HepG2 (cell line): ENCODE data around the gene TMEM271. TPM values are rescaled to one million over a fixed set of nuclear protein-coding genes. Genes with fewer than 3 reads are reported as not detected.

Source experiments
- ATAC-seq: fragments of 200-7000 bp; cut with Tn5 transposase; 3 replicates; pipeline ENCODE4 v1.9.1; 2020; ENCODE audit warnings: mild to moderate bottlenecking, moderate library complexity
- BruUV-seq: library from RNA; stranded (reverse); fragments of 400-500 nt; replicated peaks from 2 replicates; lab custom pipeline; 2021; lab: Mats Ljungman, UMichigan
- CTCF ChIA-PET: fragments of 300-600 bp; formaldehyde crosslinking; extraction: SDS; loops from one replicate; lab custom pipeline; 2021; ENCODE audit warnings: low total read pairs, inconsistent platforms, low intra/inter-chr PET ratio; lab: Yijun Ruan, JAX
- POLR2A ChIA-PET: fragments of 350-600 bp; sonication (Branson Sonifier 250); formaldehyde crosslinking; loops from one replicate; lab custom pipeline; 2020; ENCODE audit warnings: antibody characterized with exemption, inconsistent platforms; lab: Yijun Ruan, JAX
- DNase-seq: peaks from one replicate; pipeline ENCODE4 v3.0.0-alpha.2; 2015; ENCODE audit warnings: low spot score
- FAIRE-seq: peaks from 3 replicates; lab custom pipeline; 2011; peaks lifted over from hg19 to GRCh38; lab: Jason Lieb, UNC
- H2AFZ ChIP-seq: one replicate; pipeline ENCODE4 v1.6.1; 2011; ENCODE audit warnings: low read length, inconsistent platforms
- H3K27ac ChIP-seq: fragments of 300-600 bp; 3 replicates; pipeline ENCODE4 v1.8.0; 2011; ENCODE audit warnings: mixed run types, mild to moderate bottlenecking, mixed read lengths, low read length, inconsistent platforms; ENCODE audit not compliant: insufficient read depth; ENCODE audit errors: extremely low read length
- H3K27me3 ChIP-seq, 2 experiments: fragments of 200-600 bp in 1 of 2; 2 replicates in 1 of 2; 3 replicates in 1 of 2; pipeline versions ENCODE4 v1.6.0 to v1.8.0; 2011; ENCODE audit warnings: low read length in 2 of 2, mild to moderate bottlenecking in 2 of 2, moderate library complexity in 2 of 2, inconsistent platforms in 1 of 2; ENCODE audit not compliant: insufficient read depth in 2 of 2, control insufficient read depth in 1 of 2
- H3K36me3 ChIP-seq, 2 experiments: fragments of 200-600 bp in 1 of 2; replicated peaks in 1 of 2; 2 replicates in 1 of 2; 3 replicates in 1 of 2; pipeline versions ENCODE4 v1.5.1 to v1.8.0; 2011; ENCODE audit warnings: low read length in 2 of 2, inconsistent platforms in 1 of 2; ENCODE audit not compliant: insufficient read depth in 2 of 2, control insufficient read depth in 1 of 2
- H3K4me1 ChIP-seq: 2 replicates; pipeline ENCODE4 v1.5.1; 2012; ENCODE audit warnings: low read length, inconsistent platforms; ENCODE audit not compliant: insufficient read depth
- H3K4me2 ChIP-seq: 2 replicates; pipeline ENCODE4 v1.6.0; 2011; ENCODE audit warnings: low read depth, low read length, inconsistent platforms
- H3K4me3 ChIP-seq, 3 experiments: fragments of 200-600 bp in 1 of 3; sonication (generic), shearing (Covaris generic) in 1 of 3; replicated peaks in 1 of 3; 2 replicates each; pipeline ENCODE4 v1.5.1; 2011 to 2016; ENCODE audit warnings: low read length in 3 of 3, inconsistent platforms in 2 of 3, low read depth in 2 of 3, mild to moderate bottlenecking in 2 of 3, control low read depth in 1 of 3, mixed read lengths in 1 of 3; ENCODE audit not compliant: insufficient read depth in 1 of 3
- H3K79me2 ChIP-seq: one replicate; pipeline ENCODE4 v1.6.1; 2011; ENCODE audit warnings: low read length, inconsistent platforms; ENCODE audit not compliant: insufficient read depth
- H3K9ac ChIP-seq: 2 replicates; pipeline ENCODE4 v1.6.0; 2011; ENCODE audit warnings: mild to moderate bottlenecking, low read depth, low read length, inconsistent platforms; ENCODE audit not compliant: insufficient read depth
- H3K9me3 ChIP-seq: 2 replicates; pipeline ENCODE4 v1.5.1; 2012; ENCODE audit warnings: mild to moderate bottlenecking, low read length
- H4K20me1 ChIP-seq: 2 replicates; pipeline ENCODE4 v1.6.0; 2011; ENCODE audit warnings: inconsistent platforms, mild to moderate bottlenecking, low read length, moderate library complexity; ENCODE audit not compliant: insufficient read depth
- FOXM1 ChIP-seq: sonication (generic); formaldehyde crosslinking; IDR thresholded peaks from 2 replicates; pipeline ENCODE4 v1.5.0; 2020; ENCODE audit warnings: missing genetic modification reagents
- IRF2 ChIP-seq: IDR thresholded peaks from 2 replicates; pipeline ENCODE4 v1.6.1; 2018; ENCODE audit warnings: missing genetic modification reagents, missing compliant biosample characterization
- LCORL ChIP-seq, 2 experiments: fragments of 450-650 bp in 1 of 2; sonication (generic) in 1 of 2; formaldehyde crosslinking in 1 of 2; IDR thresholded peaks; 2 replicates each; pipeline versions ENCODE4 v1.5.0 to v1.6.1; 2017 to 2020; ENCODE audit warnings: antibody characterized with exemption in 1 of 2, missing genetic modification reagents in 1 of 2
- MLXIP ChIP-seq: sonication (generic); formaldehyde crosslinking; IDR thresholded peaks from 2 replicates; pipeline ENCODE4 v1.9.0; 2021; ENCODE audit warnings: missing genetic modification reagents, borderline replicate concordance
- POLR2A ChIP-seq, 2 experiments: IDR thresholded peaks; 2 replicates each; pipeline ENCODE4 v1.6.1; 2011; ENCODE audit warnings: low read depth in 2 of 2, low read length in 2 of 2, mild to moderate bottlenecking in 1 of 2, moderate library complexity in 1 of 2; ENCODE audit not compliant: insufficient read depth in 1 of 2
- POLR2AphosphoS5 ChIP-seq: IDR thresholded peaks from 2 replicates; pipeline ENCODE4 v1.6.1; 2012; ENCODE audit warnings: low read depth, low read length
- SRSF1 ChIP-seq: fragments of 200-400 bp; formaldehyde crosslinking; optimal IDR thresholded peaks from 2 replicates; pipeline ENCODE3; 2017; ENCODE audit warnings: mild to moderate bottlenecking, low read depth, low read length, moderate library complexity
- TCF7 ChIP-seq: sonication (generic); IDR thresholded peaks from 2 replicates; pipeline ENCODE4 v1.6.1; 2016; ENCODE audit warnings: antibody characterized with exemption, low read depth
- ZNF407 ChIP-seq: sonication (generic); formaldehyde crosslinking; IDR thresholded peaks from one replicate; pipeline ENCODE4 v1.5.1; 2020; ENCODE audit warnings: mild to moderate bottlenecking, missing genetic modification reagents; ENCODE audit errors: not compliant biosample characterization
- ZNF605 ChIP-seq: sonication (generic); formaldehyde crosslinking; IDR thresholded peaks from 2 replicates; pipeline ENCODE4 v1.8.0; 2022; ENCODE audit warnings: mild to moderate bottlenecking, missing genetic modification reagents
- ZNF816 ChIP-seq: sonication (generic); formaldehyde crosslinking; IDR thresholded peaks from 2 replicates; pipeline ENCODE4 v1.8.0; 2022; ENCODE audit warnings: missing genetic modification reagents, mild to moderate bottlenecking, borderline replicate concordance
- ZNF883 ChIP-seq: sonication (generic); formaldehyde crosslinking; IDR thresholded peaks from 2 replicates; pipeline ENCODE4 v1.5.1; 2020; ENCODE audit warnings: mild to moderate bottlenecking, missing genetic modification reagents; ENCODE audit errors: not compliant biosample characterization
- WGBS: methylation state at CpG from one replicate; pipeline ENCODE4 v1.1.6; 2017; ENCODE audit warnings: low lambda C conversion rate; 5-methylcytosine and 5-hydroxymethylcytosine counted together
- in situ Hi-C: cut with HindIII; loops from 2 replicates; pipeline ENCODE4 v1.10.0; 2017; ENCODE audit warnings: low pct_unique_long_range_greater_than_20kb; ENCODE audit not compliant: extremely low pct_ligation_motif_present
- intact Hi-C: fragments of 100-400 bp; cut with micrococcal nuclease; formaldehyde crosslinking; loops from one replicate; pipeline ENCODE4 v1.10.0; 2022; ENCODE audit not compliant: unreplicated experiment
- polyA plus RNA-seq, 8 experiments: library from polyadenylated mRNA; depleted of rRNA in 3 of 8; stranded (reverse) in 7 of 8; unstranded in 1 of 8; fragments of >200 nt; fragmentation: Illumina TruSeq in 4 of 8; extraction: Trizol in 4 of 8; gene quantifications; 2 replicates each; pipeline versions ENCODE4 v1.2.1 to v1.2.3, GENCODE V29; 2011 to 2016; ENCODE audit warnings: low read depth in 4 of 8, missing spikeins in 1 of 8, mixed read lengths in 1 of 8; ENCODE audit not compliant: insufficient read depth in 1 of 8
- total RNA-seq, 5 experiments: library from RNA; depleted of rRNA; stranded (reverse); fragments of >200 nt; fragmentation: Illumina TruSeq; extraction: Trizol; gene quantifications; 2 replicates each; pipeline ENCODE4 v1.2.3, GENCODE V29; 2016; ENCODE audit warnings: low read depth in 1 of 5

The TMEM271 gene
- total and polyA plus RNA-seq, 2 of the 13 experiments (the other 11 are each of a cell fraction or from before 2014, with no cell fraction given): not detected

GRCh38 chr4:605702-606425 lies 29.8 kb upstream of the TMEM271 start:
- intact Hi-C loops: loop anchor here (10.0 kb wide), 1 partner anchor 111 kb away; the partner anchor contains the start of genes PIGG and ZNF721
- Histone ChIP-seq H3K9ac (no peak overlapping the region), H3K79me2 (no peaks in the 10 kb centered on the region), H3K4me1 (no peaks in the 10 kb centered on the region), H3K4me2 (no peak overlapping the region), H4K20me1 (no peaks in the 10 kb centered on the region), H3K36me3 (no peaks in the 10 kb centered on the region), H3K9me3 (peaks cover 5% of the 10 kb centered on the region; the same call in 1 of the 2 replicates), H2AFZ (no peak overlapping the region), H3K4me3 (no peak overlapping the region), H3K27ac (no peak overlapping the region), H3K27me3 (peaks cover 11 to 63% of the 10 kb centered on the region in 2 experiments)
- in situ Hi-C loops: no loop called here
- CTCF ChIA-PET: no interaction called here
- POLR2A ChIA-PET: no interaction called here
- ATAC-seq (no peak), FAIRE-seq (no peak), DNase-seq (no peak)
- no TSS peak for BruUV-seq
- no peak for TF ChIP-seq ZNF816 (CRISPR knock-in tag)
- no peak for TF ChIP-seq FOXM1
- TF ChIP-seq LCORL (IDR thresholded peaks at IDR 0.05): no peak
- no peak for TF ChIP-seq LCORL (CRISPR knock-in tag; IDR thresholded peaks at IDR 0.05)
- TF ChIP-seq TCF7: no peak
- TF ChIP-seq ZNF883 (CRISPR knock-in tag): no peak
- TF ChIP-seq ZNF605 (CRISPR knock-in tag): no peak
- no peak for TF ChIP-seq POLR2AphosphoS5
- no peak for TF ChIP-seq SRSF1
- TF ChIP-seq MLXIP (CRISPR knock-in tag): no peak
- TF ChIP-seq POLR2A (IDR thresholded peaks at IDR 0.05; ENCODE audit: insufficient read depth in 1 of 2, low read depth in 2 of 2, low read length in 2 of 2): no peak
- no peak for TF ChIP-seq IRF2 (CRISPR knock-in tag)
- no peak for TF ChIP-seq ZNF407 (CRISPR knock-in tag)
- 25% methylated on average over 17 of the region's 17 CpGs for WGBS
